Right ventricle myocardium inferior (tissue), 1 donor: ENCODE results near the gene MAPK6. TPM values are rescaled to one million over a fixed set of nuclear protein-coding genes. Genes with fewer than 3 reads are reported as not detected.
"Not testable (repeated sequence)": the region's sequence is repeated elsewhere in the genome, so short reads cannot be mapped to it uniquely, and the experiment has no call there.

Source experiments
- ATAC-seq: fragments of 200-7000 bp; cut with Tn5 transposase; one replicate; pipeline ENCODE4 v1.9.1; 2020; ENCODE audit warnings: mild to moderate bottlenecking, moderate library complexity
- DNase-seq: peaks from one replicate; pipeline ENCODE4 v3.0.0; 2021; ENCODE audit errors: missing footprints
- intact Hi-C: fragments of 100-400 bp; cut with DNase I; formaldehyde crosslinking; loops from one replicate; pipeline ENCODE4 v1.11.0; 2022
- long read RNA-seq: library from polyadenylated mRNA; unstranded; transcript quantifications from one replicate; pipeline ENCODE4 v2.0.0, GENCODE V29; 2021
- total RNA-seq: library from RNA; stranded (reverse); fragmentation: NEBNext Ultra II Directional; extraction: Animal tissue kit (Norgen Biotek cat#: 25700); gene quantifications from one replicate; pipeline ENCODE4 v1.2.1, GENCODE V29; 2021
- donor health status: DM: no; HTN: yes; CAD: no; lungs with severe emphysema.

Gene MAPK6
- total RNA-seq, result 22.6 TPM
- long read RNA-seq, full-length matches to known transcripts, result 10 of 13 reads
- long read RNA-seq, partial matches to known transcripts, result 1 of 13 reads
- long read RNA-seq, other reads (novel, unspliced or antisense), result 2 of 13 reads

DNA sequence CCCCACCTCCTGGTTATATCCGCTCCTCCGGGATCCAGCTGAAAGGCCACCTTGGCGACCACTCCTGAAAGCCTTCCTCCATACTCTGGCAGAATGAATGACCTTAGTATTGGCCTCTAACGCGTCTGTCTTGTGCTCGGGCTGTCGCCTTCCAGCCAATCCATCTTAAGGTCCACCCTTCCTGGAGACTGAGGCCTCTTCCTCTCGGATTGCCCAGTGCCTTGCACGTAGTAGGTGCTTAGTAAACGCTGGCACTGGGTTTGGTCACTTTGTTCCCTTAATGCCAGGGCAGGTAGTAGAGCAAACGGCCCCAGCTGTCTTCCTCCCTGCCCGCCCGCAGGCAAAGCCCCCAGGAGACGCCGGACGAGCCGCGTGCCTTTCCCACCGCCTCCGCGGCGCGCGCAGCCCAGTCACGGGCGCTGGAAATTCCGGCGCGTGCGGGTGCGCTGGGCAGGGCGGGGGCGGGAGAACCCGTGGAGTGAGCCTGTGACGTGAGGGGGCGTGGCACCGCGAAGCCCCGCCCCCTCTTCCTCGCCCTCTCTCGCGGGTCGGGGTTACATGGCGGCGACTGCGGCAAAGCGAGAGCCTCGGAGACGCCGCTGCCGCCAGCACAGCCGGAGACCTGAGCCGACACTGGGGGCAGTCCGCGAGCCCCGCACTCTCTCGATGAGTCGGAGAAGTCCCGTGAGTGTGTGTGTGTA, at the start of gene MAPK6:
TSS of gene MAPK6 (plus strand) at position 527 of the 701 bp plus-strand sequence. CDS start 27,242 bp downstream, outside the sequence.
- intact Hi-C loops, result loop anchor here (2.0 kb wide), 1 partner anchor 36 kb away; no protein-coding TSS in a partner anchor
- DNase-seq, result peak; percentile 97
- peak; percentile 97 for ATAC-seq

DNA sequence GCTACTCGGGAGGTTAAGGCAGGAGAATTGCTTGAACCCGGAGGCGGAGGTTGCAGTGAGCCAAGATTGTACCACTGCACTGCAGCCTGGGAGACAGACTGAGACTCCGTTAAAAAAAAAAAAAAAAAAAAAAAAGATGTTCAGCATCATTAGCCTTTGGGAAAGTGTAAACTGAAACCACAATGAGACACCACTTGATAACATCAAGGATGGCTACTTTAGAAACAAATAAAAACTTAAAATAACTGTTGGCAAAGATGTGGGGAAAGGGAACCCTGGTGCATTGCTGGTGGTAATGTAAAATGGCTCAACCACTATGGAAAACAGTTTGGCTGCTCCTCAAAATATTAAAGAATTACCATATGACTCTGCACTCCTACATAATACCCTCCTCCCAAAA, 49.3 kb upstream of the MAPK6 start:
- intact Hi-C loops, result no loop called here
- DNase-seq (no peak), ATAC-seq (no peak)

DNA sequence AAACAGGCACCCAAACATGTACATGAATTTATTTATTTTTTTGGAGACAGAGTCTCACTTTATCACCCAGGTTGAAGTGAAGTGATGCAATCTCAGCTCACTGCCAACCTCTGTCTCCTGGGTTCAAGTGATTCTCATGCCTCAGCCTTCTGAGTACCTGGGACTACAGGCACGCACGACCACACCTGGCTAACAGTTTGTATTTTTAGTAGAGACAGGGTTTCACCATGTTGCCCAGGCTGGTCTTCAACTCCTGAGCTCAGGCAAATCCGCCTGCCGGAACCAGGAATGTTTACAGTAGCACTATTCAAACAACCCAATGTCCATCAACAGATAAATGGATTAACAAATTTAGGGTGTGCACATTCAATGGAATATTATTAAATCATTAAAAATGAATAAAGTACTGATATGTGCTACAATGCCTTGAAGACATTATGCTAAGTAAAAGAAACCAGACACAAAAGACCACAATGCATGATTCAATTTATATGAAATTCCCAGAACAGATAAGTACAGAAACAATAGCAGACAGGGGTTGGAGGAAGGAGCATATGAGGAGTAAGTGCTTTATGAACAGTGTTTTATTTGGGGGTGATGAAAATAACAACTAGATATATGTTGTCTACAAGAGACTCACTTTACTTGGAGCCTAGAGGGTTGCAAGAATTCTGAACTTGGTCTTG, 48.7 kb upstream of the MAPK6 start:
- no peak for ATAC-seq
- intact Hi-C loops, result no loop called here
- DNase-seq, result no peak

DNA sequence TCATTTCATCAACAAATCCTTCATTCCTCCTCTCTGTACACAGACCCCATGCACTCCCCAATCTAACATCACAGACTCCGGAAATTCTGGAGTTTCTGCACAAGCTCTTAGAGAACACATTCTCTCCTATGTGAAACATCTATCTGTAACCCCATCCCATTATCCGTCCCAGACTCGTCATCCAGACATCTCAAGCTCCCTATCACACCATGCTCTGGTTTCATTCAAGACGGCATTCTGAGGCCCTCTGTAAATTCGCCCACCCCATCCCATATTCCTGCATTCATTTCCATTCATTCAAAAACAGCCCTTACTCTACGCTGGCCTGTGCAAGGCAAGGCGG, 48.0 kb upstream of the MAPK6 start:
- DNase-seq (no peak), ATAC-seq (no peak)
- intact Hi-C loops, result no loop called here

DNA sequence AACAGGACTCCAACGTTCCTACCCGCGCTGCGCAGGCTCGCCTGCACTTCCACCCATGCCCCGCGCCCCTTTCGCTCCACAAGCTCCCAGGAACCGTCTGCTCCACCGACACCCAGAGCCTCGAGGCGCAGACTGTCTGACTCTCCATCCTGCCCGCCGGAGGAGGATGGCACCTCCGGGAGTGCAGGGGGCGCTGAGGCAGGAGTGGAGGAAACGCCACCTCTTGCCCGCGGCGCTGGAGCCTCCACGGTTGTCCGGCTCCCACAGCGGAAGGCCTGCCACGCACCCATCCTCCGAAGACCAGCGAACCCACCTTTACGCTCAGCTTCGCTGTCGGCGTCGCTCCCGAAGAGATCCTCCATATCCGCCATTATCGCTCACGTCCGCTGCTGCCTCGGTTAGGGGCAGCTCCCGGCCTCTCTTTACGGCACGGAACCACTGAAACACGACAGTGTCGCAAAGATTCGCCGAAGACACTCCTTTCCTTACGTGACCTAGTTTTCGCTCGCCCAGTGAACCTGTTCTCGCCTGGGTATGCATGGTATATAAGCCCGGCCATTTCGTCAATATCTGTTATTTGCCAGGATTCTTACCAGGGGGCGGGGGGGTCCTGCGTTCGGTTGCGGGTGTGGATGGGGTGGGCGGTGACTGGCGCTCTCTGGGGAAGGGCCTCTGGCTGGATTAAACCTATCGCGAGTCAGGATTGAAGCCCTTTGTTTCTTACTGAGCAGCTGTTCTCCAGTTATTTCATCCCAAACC, 47.5 kb upstream of the MAPK6 start, which contains the start of gene LEO1:
TSS of gene LEO1 (minus strand) at position 404 of the 759 bp plus-strand sequence. CDS start at position 371, 33 bp downstream.
- ATAC-seq, result peak; percentile 97
- intact Hi-C loops, result no loop called here
- peak; percentile 92 for DNase-seq

DNA sequence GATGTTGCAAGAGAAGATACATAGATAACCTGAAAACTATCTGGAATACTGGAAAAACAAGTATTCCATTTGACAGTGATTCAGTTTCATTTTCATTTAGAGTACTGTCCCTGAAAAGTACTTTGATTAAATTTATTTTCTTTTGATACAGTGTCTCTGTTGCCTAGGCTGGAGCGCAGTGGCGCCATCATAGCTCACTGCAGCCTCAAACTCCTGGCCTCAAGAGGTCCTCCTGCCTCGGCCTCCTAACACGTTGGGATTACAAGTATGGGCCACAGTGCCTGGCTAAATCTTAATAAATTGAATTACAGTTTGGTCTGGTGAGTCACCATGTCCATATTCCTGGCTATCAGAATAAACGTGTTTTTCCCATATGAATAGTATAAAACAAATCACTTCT, 45.8 kb upstream of the MAPK6 start:
- ATAC-seq, result no peak
- intact Hi-C loops, result no loop called here
- DNase-seq, result no peak

DNA sequence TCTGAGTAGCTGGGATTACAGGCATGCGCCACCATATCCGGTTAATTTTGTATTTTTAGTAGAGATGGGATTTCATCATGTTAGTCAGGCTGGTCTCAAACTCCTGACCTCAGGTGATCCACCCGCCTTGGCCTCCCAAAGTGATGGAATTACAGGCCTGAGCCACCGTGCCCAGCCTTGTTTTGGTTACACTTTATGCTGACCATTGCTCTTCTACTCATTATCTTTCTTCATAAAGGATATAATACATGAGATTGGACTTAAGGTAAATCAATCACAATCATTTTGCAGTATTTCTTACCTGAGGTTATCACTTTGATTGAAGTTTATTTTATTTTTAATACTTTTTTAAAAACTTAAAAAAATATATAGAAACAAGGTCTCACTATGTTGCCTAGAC, 45.2 kb upstream of the MAPK6 start:
- ATAC-seq (no peak), DNase-seq (no peak)
- intact Hi-C loops, result no loop called here

DNA sequence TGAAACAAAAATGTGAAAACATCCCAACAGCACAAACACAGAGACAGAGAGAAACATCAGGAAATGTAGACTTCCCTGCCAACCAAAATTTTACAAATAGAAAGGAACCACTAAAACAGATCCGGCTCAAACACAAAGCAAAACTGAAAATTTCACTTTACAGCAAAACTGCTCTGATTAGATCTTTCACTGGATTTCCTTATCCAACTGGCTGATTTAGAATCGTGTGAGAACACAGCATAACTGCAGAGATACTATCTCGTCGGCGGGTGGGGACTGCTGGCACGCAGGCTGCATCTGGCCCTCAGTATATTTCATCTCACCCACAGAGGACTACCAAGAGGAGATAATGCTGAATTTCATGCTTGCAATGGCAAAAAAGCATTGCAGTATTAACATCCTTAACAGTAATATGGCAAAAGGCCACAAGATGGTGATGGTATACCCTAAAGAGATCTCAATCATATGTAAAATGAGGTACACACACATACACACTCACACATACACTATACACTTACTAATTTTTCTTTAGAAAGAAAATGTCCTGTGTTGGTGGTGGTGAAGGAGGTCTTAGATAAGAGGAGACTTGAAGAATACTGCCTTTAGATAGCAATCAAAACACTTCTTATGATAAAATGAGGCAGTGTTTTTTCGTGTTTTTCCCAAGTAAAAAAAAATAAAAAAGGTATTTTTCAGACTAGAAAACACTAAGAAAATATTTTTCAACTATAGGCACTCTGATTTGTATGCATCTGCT, 36.8 kb upstream of the MAPK6 start:
- intact Hi-C loops, result loop anchor here (2.0 to 10.0 kb wide), 3 partner anchors 37 to 97 kb away; partner anchors contain the start of gene MAPK6
- peak; percentile 71 for ATAC-seq
- DNase-seq, result no peak

DNA sequence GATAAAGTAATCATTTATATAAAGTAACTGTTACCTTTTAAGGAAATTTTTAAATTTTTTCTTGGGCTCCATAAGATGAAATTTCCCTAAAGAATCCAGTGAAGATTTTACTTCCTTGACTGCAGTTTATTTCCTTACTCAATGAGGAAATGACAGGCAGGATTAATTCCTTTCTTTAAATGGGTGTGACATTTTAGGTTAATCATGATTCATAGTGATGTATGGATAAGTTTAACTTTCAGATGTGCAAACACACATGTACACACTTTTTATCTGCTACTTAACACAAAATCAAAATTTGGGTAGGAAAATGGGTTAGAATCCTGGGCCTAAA, 36.3 kb upstream of the MAPK6 start:
- intact Hi-C loops, result loop anchor here (2.0 to 10.0 kb wide), 3 partner anchors 36 to 96 kb away; partner anchors contain the start of gene MAPK6
- no peak for DNase-seq

DNA sequence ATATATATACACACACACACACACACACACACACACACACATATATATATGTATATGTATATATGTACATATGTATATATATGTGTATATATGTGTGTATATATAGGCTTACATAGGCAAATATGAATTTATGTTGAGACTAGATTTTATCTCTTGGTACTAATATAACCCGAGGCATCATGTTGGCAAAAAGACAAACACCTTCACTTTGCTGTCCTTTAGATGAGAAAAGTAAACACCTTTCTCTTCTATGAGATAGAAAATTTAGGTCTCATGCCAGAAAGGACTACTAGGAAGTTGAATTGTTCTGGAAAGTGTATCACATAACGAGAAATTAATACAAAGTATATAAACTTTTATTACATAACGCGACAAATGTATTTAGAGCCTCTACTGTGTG, 27.9 kb upstream of the MAPK6 start:
- DNase-seq, result no peak
- no peak for ATAC-seq
- intact Hi-C loops, result no loop called here

More for the DNA sequence above, 36.3 kb upstream of the MAPK6 start:
- no peak for ATAC-seq

DNA sequence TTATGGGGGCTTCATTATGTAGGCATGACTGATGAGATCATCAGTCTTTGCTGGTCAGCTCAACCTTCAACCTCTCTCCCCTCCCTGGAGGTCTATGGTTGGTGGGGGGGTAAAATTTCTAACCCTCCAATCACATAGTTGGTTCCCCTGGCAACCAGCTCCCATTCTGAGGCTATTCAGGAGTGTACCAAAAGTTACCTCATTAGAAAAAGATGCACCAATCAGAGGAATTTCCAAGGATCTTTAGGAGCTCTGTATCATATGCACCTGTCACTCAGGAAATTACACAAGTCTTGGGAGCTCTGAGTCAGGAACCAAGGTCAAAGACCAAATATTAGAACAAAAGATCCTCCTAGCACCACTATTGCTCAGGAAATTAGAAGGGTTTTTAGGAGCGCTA, 26.1 kb upstream of the MAPK6 start:
- ATAC-seq, result no peak

DNA sequence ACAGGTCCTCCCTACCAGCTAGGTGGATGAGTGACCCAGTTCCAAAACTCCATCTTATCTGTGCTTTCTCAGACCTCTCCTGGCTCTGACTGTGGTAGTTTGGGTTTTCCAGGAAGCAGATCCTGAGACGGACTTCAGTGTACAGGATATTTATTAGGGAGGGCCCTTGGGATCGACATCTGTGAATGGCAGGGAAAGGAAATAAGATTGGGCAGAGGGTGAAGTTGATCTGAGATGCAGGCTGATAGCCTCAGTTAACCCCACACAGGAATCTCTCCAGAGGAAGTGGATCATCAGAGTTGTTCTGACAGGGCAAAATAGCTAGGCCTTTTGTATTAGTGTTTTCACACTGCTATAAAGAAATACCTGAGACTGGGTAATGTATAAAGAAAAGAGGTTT, 16.7 kb upstream of the MAPK6 start:
- DNase-seq (no peak), ATAC-seq (no peak)
- intact Hi-C loops, result no loop called here

More for the DNA sequence above, 26.1 kb upstream of the MAPK6 start:
- DNase-seq, result no peak
- intact Hi-C loops, result no loop called here

DNA sequence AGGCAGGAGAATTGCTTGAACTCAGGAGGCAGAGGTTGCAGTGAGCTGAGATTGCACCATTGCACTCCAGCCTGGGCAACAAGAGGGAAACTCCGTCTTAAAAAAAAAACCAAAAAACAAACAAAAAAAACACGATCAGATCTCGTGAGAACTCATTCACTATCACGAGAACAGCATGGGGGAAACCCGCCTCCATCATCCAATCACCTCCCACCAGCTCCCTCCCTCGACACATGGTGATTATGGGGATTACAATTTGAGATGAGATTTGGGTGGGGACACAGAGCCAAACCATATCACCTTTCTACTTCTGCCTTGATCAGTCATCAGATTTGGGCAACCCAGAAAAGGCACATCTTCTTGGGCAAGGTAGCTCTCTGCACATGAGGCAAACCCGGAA, 15.9 kb upstream of the MAPK6 start:
- ATAC-seq, intact Hi-C loops, DNase-seq: not testable (repeated sequence)

DNA sequence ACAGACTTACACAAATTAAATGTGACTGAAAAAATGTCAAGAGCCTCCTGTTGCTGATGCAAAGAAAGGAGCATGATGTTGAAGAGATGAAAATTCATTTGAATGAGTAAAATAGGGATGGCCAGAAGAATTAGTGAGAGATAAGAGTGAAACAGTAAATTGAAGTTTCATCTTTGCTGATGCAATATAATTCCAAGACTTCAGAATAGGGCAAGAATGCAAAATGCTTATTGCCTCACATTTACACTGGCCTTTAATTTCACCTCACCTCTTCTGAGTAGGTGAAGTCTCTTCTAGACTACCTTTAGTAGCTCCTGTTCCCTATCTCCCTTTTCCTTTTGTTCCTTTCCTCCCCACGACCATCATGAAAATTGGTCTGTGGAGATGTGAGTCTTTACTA, 15.3 kb upstream of the MAPK6 start:
- DNase-seq (no peak), ATAC-seq (no peak)
- intact Hi-C loops, result no loop called here

DNA sequence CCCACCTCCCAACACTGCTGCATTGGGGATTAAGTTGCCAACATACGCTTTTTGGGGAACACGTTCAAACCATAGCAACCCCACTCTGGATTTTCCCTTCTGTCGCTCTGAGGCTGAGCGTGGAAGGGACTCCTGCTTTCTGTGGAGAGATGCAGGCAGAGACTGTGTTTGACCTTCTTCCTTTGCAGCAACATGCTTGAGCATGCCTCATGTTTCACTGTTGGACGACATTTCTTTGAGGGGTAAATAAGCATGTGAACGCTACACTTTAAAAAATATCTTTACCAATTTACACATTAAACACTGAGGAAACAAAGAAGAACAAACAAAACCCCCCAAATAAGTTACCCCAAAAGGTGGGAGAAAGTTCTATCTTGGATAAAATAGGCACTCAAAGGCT, 14.2 kb upstream of the MAPK6 start:
- DNase-seq (no peak), ATAC-seq (no peak)
- intact Hi-C loops, result no loop called here

DNA sequence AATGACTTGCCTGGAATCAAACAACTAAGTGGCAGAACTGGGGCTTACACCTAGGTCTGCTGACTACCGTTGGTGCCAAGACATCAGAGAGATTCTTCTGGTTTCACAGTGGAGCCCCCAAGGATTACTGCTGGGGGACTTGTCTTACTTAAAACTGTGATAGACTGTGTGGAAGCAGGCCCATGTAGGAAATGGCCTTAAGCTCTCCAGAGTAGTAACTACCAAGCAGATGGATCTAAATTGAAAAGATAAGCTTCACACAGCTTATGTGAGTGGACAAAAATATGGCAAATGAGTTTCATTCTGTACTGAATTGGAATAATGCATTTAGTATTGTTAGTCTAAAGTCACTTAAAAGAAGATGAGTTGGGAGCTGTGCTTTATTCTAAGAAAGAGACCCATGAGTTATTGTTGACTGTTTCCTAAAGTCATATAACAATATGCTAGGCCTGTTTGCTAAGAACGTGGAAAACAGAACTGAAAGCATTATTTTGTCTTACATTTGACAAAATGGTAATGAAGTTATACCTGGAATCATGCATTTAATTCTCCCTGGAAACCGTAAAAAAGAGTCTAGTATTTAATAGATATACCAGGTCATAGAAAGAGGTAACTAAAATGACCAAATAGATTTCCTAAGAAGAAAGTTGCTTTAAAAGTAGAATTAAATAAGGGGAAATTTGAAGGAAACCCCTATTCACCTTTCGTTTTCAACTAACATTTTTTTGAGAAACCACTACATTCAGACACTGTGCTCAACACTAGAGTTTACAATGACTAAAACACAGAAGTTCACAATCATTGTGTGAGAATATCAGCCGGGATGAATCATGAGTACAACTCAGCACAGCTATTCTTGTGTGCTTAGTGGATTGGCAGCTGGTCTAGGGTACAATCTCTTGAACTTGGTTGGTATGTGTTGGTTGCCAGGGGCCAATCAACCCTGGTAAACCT, 13.0 kb upstream of the MAPK6 start:
- ATAC-seq (peak; percentile 76), DNase-seq (no peak)
- intact Hi-C loops, result no loop called here

DNA sequence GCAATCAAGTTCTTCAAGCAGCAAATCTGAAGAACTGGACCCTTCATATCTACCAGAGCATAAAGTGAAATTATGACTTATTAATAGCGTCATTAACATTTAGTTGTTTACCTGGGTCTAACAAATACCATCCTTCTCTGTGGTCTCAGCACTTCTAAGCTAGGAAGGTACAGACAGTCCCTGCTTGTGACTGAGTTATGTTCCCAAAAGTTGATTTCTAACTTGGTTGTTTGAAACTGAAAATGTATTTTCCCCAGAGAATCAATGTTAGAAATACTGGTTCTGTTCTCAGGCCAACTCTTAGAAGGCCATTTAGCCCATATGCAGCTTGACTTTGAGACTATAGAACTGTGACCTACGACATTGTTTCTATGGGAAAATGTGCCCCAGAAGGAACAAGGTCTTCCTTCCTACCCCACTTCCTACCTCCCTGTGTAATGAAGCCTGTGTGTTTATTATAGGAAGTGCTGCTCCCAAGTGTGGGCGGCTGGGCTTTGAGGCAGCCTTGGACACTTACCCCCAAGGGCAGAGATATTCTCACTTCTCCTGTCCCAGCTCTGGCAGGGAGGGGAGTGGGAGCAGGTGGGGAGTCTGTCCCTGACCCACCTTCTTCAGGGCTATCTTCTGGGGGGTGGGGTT, 12.2 kb upstream of the MAPK6 start:
- DNase-seq (no peak), ATAC-seq (peak; percentile 23)
- intact Hi-C loops, result no loop called here
